ENCODE data around the gene CLASP1.

CLASP1 gene

GRCh38 chr2:121377646-121378045 lies 271.6 kb downstream of the CLASP1 start:
- TF ChIP-seq CTCF (IDR thresholded peaks at IDR 0.05), result no peak

- no peak for TF ChIP-seq CTCF (IDR thresholded peaks at IDR 0.05)
These were observed 272.6 kb downstream of the CLASP1 start for GRCh38 chr2:121376535-121377250.

GRCh38 chr2:121375621-121376159 lies 273.6 kb downstream of the CLASP1 start:
- TF ChIP-seq CTCF (IDR thresholded peaks at IDR 0.05), result no peak

- no peak for TF ChIP-seq CTCF (IDR thresholded peaks at IDR 0.05)
These were observed 276.4 kb downstream of the CLASP1 start for GRCh38 chr2:121372721-121373353.

- no peak for TF ChIP-seq CTCF (IDR thresholded peaks at IDR 0.05)
These were observed 277.2 kb downstream of the CLASP1 start for GRCh38 chr2:121372082-121372481.

- TF ChIP-seq CTCF (IDR thresholded peaks at IDR 0.05), result no peak
These were observed 280.4 kb downstream of the CLASP1 start for GRCh38 chr2:121368836-121369235.

- TF ChIP-seq CTCF (IDR thresholded peaks at IDR 0.05), result no peak
These were observed 281.1 kb downstream of the CLASP1 start for GRCh38 chr2:121368155-121368554.
